HCT116 (cell line): ENCODE measurements around the gene HIVEP2. TPM values are rescaled to one million over a fixed set of nuclear protein-coding genes. Genes with fewer than 3 reads are reported as not detected.

Experiments
- ATAC-seq: fragments of 200-7000 bp; cut with Tn5 transposase; 2 replicates; pipeline ENCODE4 v1.9.1; 2020; ENCODE audit warnings: mild to moderate bottlenecking, moderate library complexity
- BruUV-seq: library from RNA; stranded (reverse); fragments of 400-500 nt; replicated peaks from 2 replicates; lab custom pipeline; 2021; lab: Mats Ljungman, UMichigan
- CTCF ChIA-PET: fragments of 300-600 bp; sonication (Branson Sonifier 250); formaldehyde crosslinking; loops from one replicate; lab custom pipeline; 2021; ENCODE audit warnings: antibody characterized with exemption; lab: Charles Lee
- POLR2A ChIA-PET: fragments of 300-600, 350-600 bp; sonication (Branson Sonifier 250); formaldehyde crosslinking; loops from one replicate; lab custom pipeline; 2021; ENCODE audit warnings: antibody characterized with exemption; lab: Charles Lee
- RAD21 ChIA-PET, 2 experiments: fragments of 300-600 bp; sonication (Branson Sonifier 250); formaldehyde crosslinking; loops; one replicate each; lab custom pipeline; 2023; ENCODE audit warnings: low total read pairs in 2 of 2; ENCODE audit not compliant: uncharacterized antibody in 2 of 2, unreplicated experiment in 2 of 2, low non-redundant PET in 1 of 2; lab: Charles Lee
- DNase-seq: peaks from one replicate; pipeline ENCODE4 v3.0.0-alpha.2; 2010; ENCODE audit warnings: low read depth, low spot score
- H2AFZ ChIP-seq: fragments of 200-600 bp; shearing (Covaris generic), sonication (generic); 2 replicates; pipeline ENCODE4 v1.6.1; 2017; ENCODE audit warnings: low read depth, mixed run types, mixed read lengths, antibody characterized with exemption, low read length; ENCODE audit not compliant: poor library complexity, severe bottlenecking
- H3K27ac ChIP-seq: 2 replicates; pipeline ENCODE4 v1.5.1; 2012; ENCODE audit warnings: low read depth, low read length
- H3K27me3 ChIP-seq: fragments of 200-600 bp; sonication (generic); 2 replicates; pipeline ENCODE4 v1.6.1; 2016; ENCODE audit warnings: mixed run types, low read length, mixed read lengths; ENCODE audit not compliant: insufficient read depth
- H3K36me3 ChIP-seq, 2 experiments: fragments of 200-500 bp in 1 of 2; fragments of 200-600 bp in 1 of 2; sonication (Bioruptor generic) in 1 of 2; sonication (generic) in 1 of 2; 2 replicates each; pipeline versions ENCODE4 v1.5.1 to v1.6.1; 2014 to 2016; ENCODE audit warnings: low read length in 2 of 2, inconsistent platforms in 1 of 2, mixed read lengths in 1 of 2, mixed run types in 1 of 2; ENCODE audit not compliant: insufficient read depth in 2 of 2, control insufficient read depth in 1 of 2
- H3K4me1 ChIP-seq, 2 experiments: fragments of 200-600 bp in 1 of 2; sonication (generic) in 1 of 2; 2 replicates each; pipeline versions ENCODE4 v1.5.1 to v1.6.1; 2012 to 2017; ENCODE audit warnings: low read length in 2 of 2, inconsistent platforms in 1 of 2, mild to moderate bottlenecking in 1 of 2, mixed read lengths in 1 of 2, mixed run types in 1 of 2, moderate library complexity in 1 of 2; ENCODE audit not compliant: insufficient read depth in 2 of 2, control insufficient read depth in 1 of 2
- H3K4me2 ChIP-seq: fragments of 200-600 bp; sonication (generic); 2 replicates; pipeline ENCODE4 v1.6.1; 2017; ENCODE audit warnings: mixed run types, low read length, mixed read lengths
- H3K4me3 ChIP-seq, 2 experiments: fragments of 200-600 bp in 1 of 2; sonication (generic) in 1 of 2; replicated peaks in 1 of 2; 2 replicates each; pipeline ENCODE4 v1.5.1; 2011 to 2016; ENCODE audit warnings: low read length in 2 of 2, control low read depth in 1 of 2, low read depth in 1 of 2, mild to moderate bottlenecking in 1 of 2, mixed read lengths in 1 of 2, mixed run types in 1 of 2
- H3K79me2 ChIP-seq: fragments of 200-600 bp; sonication (generic); 2 replicates; pipeline ENCODE4 v1.6.1; 2017; ENCODE audit warnings: mild to moderate bottlenecking, mixed run types, low read length, moderate library complexity, mixed read lengths; ENCODE audit not compliant: insufficient read depth
- H3K9ac ChIP-seq: fragments of 200-600 bp; sonication (generic); 2 replicates; pipeline ENCODE4 v1.6.1; 2016; ENCODE audit warnings: low read length, mixed read lengths
- H3K9me2 ChIP-seq: fragments of 200-600 bp; sonication (generic), shearing (Covaris generic); 2 replicates; pipeline ENCODE4 v1.6.1; 2017; ENCODE audit warnings: mixed run types, mild to moderate bottlenecking, moderate library complexity; ENCODE audit not compliant: insufficient read depth
- H3K9me3 ChIP-seq, 2 experiments: fragments of 200-500 bp in 1 of 2; fragments of 200-600 bp in 1 of 2; sonication (Bioruptor generic) in 1 of 2; sonication (generic) in 1 of 2; 2 replicates each; pipeline ENCODE4 v1.6.1; 2014 to 2017; ENCODE audit warnings: low read length in 2 of 2, mixed read lengths in 2 of 2, inconsistent platforms in 1 of 2, low read depth in 1 of 2, mild to moderate bottlenecking in 1 of 2, mixed run types in 1 of 2, moderate library complexity in 1 of 2; ENCODE audit not compliant: control insufficient read depth in 1 of 2, insufficient read depth in 1 of 2
- H4K20me1 ChIP-seq: fragments of 200-600 bp; sonication (generic), shearing (Covaris generic); 2 replicates; pipeline ENCODE4 v1.6.1; 2017; ENCODE audit warnings: mixed run types, mild to moderate bottlenecking, moderate library complexity; ENCODE audit not compliant: insufficient read depth
- EGR1 ChIP-seq: IDR thresholded peaks from 2 replicates; pipeline ENCODE4 v1.6.1; 2012; ENCODE audit warnings: low read depth
- EZH2 ChIP-seq: fragments of 200-600 bp; sonication (generic); IDR thresholded peaks from 2 replicates; pipeline ENCODE4 v1.6.1; 2017; ENCODE audit warnings: antibody characterized with exemption, mixed run types
- EZH2phosphoT487 ChIP-seq: fragments of 200-600 bp; IDR thresholded peaks from 2 replicates; pipeline ENCODE4 v1.6.1; 2018; ENCODE audit warnings: antibody characterized with exemption, borderline replicate concordance
- SIN3A ChIP-seq: IDR thresholded peaks from 2 replicates; pipeline ENCODE4 v1.6.1; 2012; ENCODE audit warnings: low read depth
- TCF7L2 ChIP-seq: IDR thresholded peaks from 2 replicates; pipeline ENCODE4 v1.7.0; 2011; ENCODE audit warnings: borderline replicate concordance, inconsistent platforms; ENCODE audit not compliant: insufficient read depth, insufficient read length; ENCODE audit errors: extremely low read depth
- intact Hi-C: fragments of 100-400 bp; cut with micrococcal nuclease; formaldehyde crosslinking; loops from 2 replicates; pipeline ENCODE4 v1.10.0; 2022
- total RNA-seq: library from RNA; stranded (reverse); gene quantifications from one replicate; pipeline ENCODE4 v1.2.1, GENCODE V29; 2021; ENCODE audit not compliant: unreplicated experiment
- TF ChIP-seq, protein P1 (sequence below): IDR thresholded peaks from 2 replicates; pipeline ENCODE4 v1.6.1; 2012
- TF ChIP-seq, protein P2 (sequence below): IDR thresholded peaks from 2 replicates; pipeline ENCODE4 v1.6.1; 2012; ENCODE audit warnings: low read depth

HIVEP2 gene
- total RNA-seq, 1 experiment from 2014 or later, result 8.1 TPM

DNA sequence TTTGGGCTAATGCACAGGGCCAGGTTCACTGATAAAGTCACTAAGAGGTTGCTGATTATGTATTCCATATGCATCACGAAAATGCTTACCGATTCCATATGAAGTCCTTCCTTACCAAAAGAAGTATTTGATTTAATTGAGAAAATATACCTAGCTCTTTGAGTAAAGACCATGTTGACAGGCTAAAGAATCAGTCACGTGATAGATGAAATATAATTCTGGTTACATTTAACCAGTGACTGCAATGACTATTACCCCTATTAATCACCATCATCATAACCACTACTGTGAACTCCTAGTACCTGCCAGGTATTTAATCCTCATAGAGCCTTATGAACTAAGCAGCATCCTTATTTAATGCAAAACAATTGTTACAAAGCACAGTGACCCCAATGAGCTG is 110.1 kb downstream of the HIVEP2 start:
- peaks cover 12 to 35% of the 10 kb centered on the region in 2 experiments for H3K4me1 ChIP-seq
- H3K9ac ChIP-seq, result no peak overlapping the region
- no peaks in the 10 kb centered on the region for H3K27me3 ChIP-seq
- no peaks in the 10 kb centered on the region for H4K20me1 ChIP-seq
- no peaks in the 10 kb centered on the region for H3K36me3 ChIP-seq
- POLR2A ChIA-PET, result no interaction called here
- H3K27ac ChIP-seq, result no peak overlapping the region
- no peak overlapping the region for H2AFZ ChIP-seq
- no peaks in the 10 kb centered on the region for H3K9me3 ChIP-seq
- H3K9me2 ChIP-seq, result no peaks in the 10 kb centered on the region
- DNase-seq (no peak), ATAC-seq (no peak)
- no peak overlapping the region for H3K4me3 ChIP-seq
- H3K4me2 ChIP-seq, result no peak overlapping the region
- no TSS peak for BruUV-seq
- RAD21 ChIA-PET, result no interaction called here
- CTCF ChIA-PET, result no interaction called here
- TF ChIP-seq EZH2phosphoT487 (no peak), EGR1 (no peak), SIN3A (no peak), EZH2 (no peak), TCF7L2 (no peak)
- TF ChIP-seq, protein P1, sequence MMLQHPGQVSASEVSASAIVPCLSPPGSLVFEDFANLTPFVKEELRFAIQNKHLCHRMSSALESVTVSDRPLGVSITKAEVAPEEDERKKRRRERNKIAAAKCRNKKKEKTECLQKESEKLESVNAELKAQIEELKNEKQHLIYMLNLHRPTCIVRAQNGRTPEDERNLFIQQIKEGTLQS, result no peak
- TF ChIP-seq, protein P2, sequence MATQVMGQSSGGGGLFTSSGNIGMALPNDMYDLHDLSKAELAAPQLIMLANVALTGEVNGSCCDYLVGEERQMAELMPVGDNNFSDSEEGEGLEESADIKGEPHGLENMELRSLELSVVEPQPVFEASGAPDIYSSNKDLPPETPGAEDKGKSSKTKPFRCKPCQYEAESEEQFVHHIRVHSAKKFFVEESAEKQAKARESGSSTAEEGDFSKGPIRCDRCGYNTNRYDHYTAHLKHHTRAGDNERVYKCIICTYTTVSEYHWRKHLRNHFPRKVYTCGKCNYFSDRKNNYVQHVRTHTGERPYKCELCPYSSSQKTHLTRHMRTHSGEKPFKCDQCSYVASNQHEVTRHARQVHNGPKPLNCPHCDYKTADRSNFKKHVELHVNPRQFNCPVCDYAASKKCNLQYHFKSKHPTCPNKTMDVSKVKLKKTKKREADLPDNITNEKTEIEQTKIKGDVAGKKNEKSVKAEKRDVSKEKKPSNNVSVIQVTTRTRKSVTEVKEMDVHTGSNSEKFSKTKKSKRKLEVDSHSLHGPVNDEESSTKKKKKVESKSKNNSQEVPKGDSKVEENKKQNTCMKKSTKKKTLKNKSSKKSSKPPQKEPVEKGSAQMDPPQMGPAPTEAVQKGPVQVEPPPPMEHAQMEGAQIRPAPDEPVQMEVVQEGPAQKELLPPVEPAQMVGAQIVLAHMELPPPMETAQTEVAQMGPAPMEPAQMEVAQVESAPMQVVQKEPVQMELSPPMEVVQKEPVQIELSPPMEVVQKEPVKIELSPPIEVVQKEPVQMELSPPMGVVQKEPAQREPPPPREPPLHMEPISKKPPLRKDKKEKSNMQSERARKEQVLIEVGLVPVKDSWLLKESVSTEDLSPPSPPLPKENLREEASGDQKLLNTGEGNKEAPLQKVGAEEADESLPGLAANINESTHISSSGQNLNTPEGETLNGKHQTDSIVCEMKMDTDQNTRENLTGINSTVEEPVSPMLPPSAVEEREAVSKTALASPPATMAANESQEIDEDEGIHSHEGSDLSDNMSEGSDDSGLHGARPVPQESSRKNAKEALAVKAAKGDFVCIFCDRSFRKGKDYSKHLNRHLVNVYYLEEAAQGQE, result no peak
- intact Hi-C loops, result no loop called here
- no peaks in the 10 kb centered on the region for H3K79me2 ChIP-seq
